ENCODE data around the gene SCGB1C2. TPM values are rescaled to one million over a fixed set of nuclear protein-coding genes. Genes with fewer than 3 reads are reported as not detected.

Gene SCGB1C2
- total RNA-seq, 1 donor from 2014 or later, result not detected

GRCh38 chr17:152860-153420 lies 15.6 kb downstream of the SCGB1C2 start:
- no peak overlapping the region for H3K27ac Mint-ChIP-seq
- no peaks in the 10 kb centered on the region for H3K4me1 Mint-ChIP-seq
- POLR2A ChIA-PET, result no interaction called here
- no peak for TF ChIP-seq CTCF (IDR thresholded peaks at IDR 0.05)
- no peak for DNase-seq
- CTCF ChIA-PET, result no interaction called here
- H3K36me3 Mint-ChIP-seq (ENCODE audit: low read depth), result no peaks in the 10 kb centered on the region
- H3K4me3 Mint-ChIP-seq, result no peak overlapping the region
- H3K27me3 Mint-ChIP-seq, result peaks cover 4% of the 10 kb centered on the region
- intact Hi-C loops (cut with micrococcal nuclease), result no loop called here
- no peak for ATAC-seq (ENCODE audit: low read depth)
- no peaks in the 10 kb centered on the region for H3K9me3 Mint-ChIP-seq

- no peak overlapping the region for H3K27ac Mint-ChIP-seq
- no peaks in the 10 kb centered on the region for H3K4me1 Mint-ChIP-seq
- H3K9me3 Mint-ChIP-seq, result no peaks in the 10 kb centered on the region
- ATAC-seq (ENCODE audit: low read depth) (no peak), DNase-seq (no peak)
- no peak for TF ChIP-seq CTCF (IDR thresholded peaks at IDR 0.05)
- intact Hi-C loops (cut with micrococcal nuclease), result no loop called here
- no peak overlapping the region for H3K4me3 Mint-ChIP-seq
- H3K36me3 Mint-ChIP-seq (ENCODE audit: low read depth), result no peaks in the 10 kb centered on the region
- CTCF ChIA-PET, result no interaction called here
- POLR2A ChIA-PET, result no interaction called here
- peaks cover 4% of the 10 kb centered on the region for H3K27me3 Mint-ChIP-seq
Observed at GRCh38 chr17:153851-154250, 16.5 kb downstream of the SCGB1C2 start.

GRCh38 chr17:155576-155975 lies 18.2 kb downstream of the SCGB1C2 start:
- ATAC-seq (ENCODE audit: low read depth), result no peak
- no peak for DNase-seq
- no peak for TF ChIP-seq CTCF (IDR thresholded peaks at IDR 0.05)
- intact Hi-C loops (cut with micrococcal nuclease), result no loop called here
- no peaks in the 10 kb centered on the region for H3K9me3 Mint-ChIP-seq
- H3K4me1 Mint-ChIP-seq, result no peaks in the 10 kb centered on the region
- ChIA-PET CTCF (no interaction called here), POLR2A (interaction anchor here (0.5 kb wide), 1 partner anchor 1832 kb away, joined by 3 read pairs; no protein-coding TSS in a partner anchor)
- peaks cover 2% of the 10 kb centered on the region for H3K27me3 Mint-ChIP-seq
- no peak overlapping the region for H3K4me3 Mint-ChIP-seq
- no peaks in the 10 kb centered on the region for H3K36me3 Mint-ChIP-seq (ENCODE audit: low read depth)
- H3K27ac Mint-ChIP-seq, result no peak overlapping the region

- Mint-ChIP-seq H3K36me3 (ENCODE audit: low read depth) (no peaks in the 10 kb centered on the region), H3K27me3 (peaks cover 2% of the 10 kb centered on the region), H3K27ac (no peak overlapping the region), H3K4me3 (no peak overlapping the region), H3K4me1 (no peaks in the 10 kb centered on the region), H3K9me3 (no peaks in the 10 kb centered on the region)
- intact Hi-C loops (cut with micrococcal nuclease), result no loop called here
- ATAC-seq (ENCODE audit: low read depth), result no peak
- ChIA-PET POLR2A (interaction anchor here (0.5 kb wide), 1 partner anchor 1832 kb away, joined by 3 read pairs; no protein-coding TSS in a partner anchor), CTCF (no interaction called here)
- TF ChIP-seq CTCF (IDR thresholded peaks at IDR 0.05), result no peak
- no peak for DNase-seq
Observed at GRCh38 chr17:156094-156621, 18.8 kb downstream of the SCGB1C2 start.

GRCh38 chr17:156946-157345 lies 19.6 kb downstream of the SCGB1C2 start:
- DNase-seq (no peak), ATAC-seq (ENCODE audit: low read depth) (no peak)
- Mint-ChIP-seq H3K9me3 (no peaks in the 10 kb centered on the region), H3K4me1 (no peaks in the 10 kb centered on the region), H3K36me3 (ENCODE audit: low read depth) (no peaks in the 10 kb centered on the region), H3K4me3 (no peak overlapping the region), H3K27ac (no peak overlapping the region), H3K27me3 (peaks cover 2% of the 10 kb centered on the region)
- TF ChIP-seq CTCF (IDR thresholded peaks at IDR 0.05), result no peak
- CTCF ChIA-PET, result no interaction called here
- intact Hi-C loops (cut with micrococcal nuclease), result no loop called here
- POLR2A ChIA-PET, result no interaction called here

Measured in activated B cell treated with CpG ODN at 0.5 μM for 24 hours (primary cell).